ENCODE results near the gene RHOD. TPM values are rescaled to one million over a fixed set of nuclear protein-coding genes. Genes with fewer than 3 reads are reported as not detected.

The RHOD gene
- total RNA-seq, 6 donors from 2014 or later: 14.5 to 37.7 (median 18.1) TPM

GRCh38 chr11:67022961-67023956, 33.4 kb upstream of the RHOD start, which contains the start of gene SYT12:
TSS of gene SYT12 (plus strand) at chr11:67023134. CDS start at chr11:67030145, 7,011 bp downstream.
- Histone ChIP-seq H3K36me3 (no peaks in the 10 kb centered on the region), H3K9me3 (no peaks in the 10 kb centered on the region), H3K27ac (no peak within 1 kb of the TSS), H3K27me3 (peaks cover 0 to 20% (median 11%) of the 10 kb centered on the region in 4 donors), H3K4me1 (peaks cover 12 to 19% (median 19%) of the 10 kb centered on the region in 4 donors), H3K4me3 (peak within 1 kb of the TSS in 3 of 4 donors; percentile 38 to 43 (median 41))
- 4 to 9% methylated on average over 23 to 52 of the region's 118 CpGs for WGBS, 2 donors
- DNase-seq (peak in 1 of 2 donors; percentile 83), ATAC-seq (ENCODE audit: low FRiP score in 2 of 2) (peak in 1 of 2 donors; percentile 15)
- TF ChIP-seq CTCF (IDR thresholded peaks at IDR 0.05) (no peak), POLR2A (IDR thresholded peaks at IDR 0.05) (no peak), POLR2AphosphoS5 (IDR thresholded peaks at IDR 0.05) (no peak), EP300 (IDR thresholded peaks at IDR 0.05) (no peak)

DNA sequence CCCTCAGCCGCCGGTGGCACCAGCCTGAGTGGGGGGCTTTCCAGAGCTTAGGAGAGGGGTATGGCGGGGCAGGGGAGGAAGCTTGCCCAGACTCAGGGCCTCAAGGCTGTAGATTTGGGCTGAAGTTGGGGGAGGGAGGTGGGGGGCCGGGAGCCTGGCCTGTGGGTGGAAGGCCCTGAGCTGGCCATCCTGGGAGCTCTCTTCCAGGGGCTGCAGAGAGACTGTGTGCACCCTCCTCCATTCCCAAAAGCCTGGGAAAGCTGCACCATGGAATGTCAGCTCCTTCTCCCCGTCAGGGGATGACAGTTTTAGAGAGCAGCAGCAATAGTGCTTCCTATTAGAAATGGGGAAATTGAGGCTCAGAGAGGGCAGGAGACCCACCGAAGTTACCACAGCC, 32.7 kb upstream of the RHOD start:
- Histone ChIP-seq H3K4me3 (peak overlapping the region in 3 of 4 donors; percentile 38 to 43 (median 41)), H3K27me3 (peaks cover 0 to 20% (median 11%) of the 10 kb centered on the region in 4 donors), H3K27ac (no peak overlapping the region), H3K4me1 (peaks cover 12 to 19% (median 19%) of the 10 kb centered on the region in 4 donors), H3K9me3 (no peaks in the 10 kb centered on the region), H3K36me3 (no peaks in the 10 kb centered on the region)
- WGBS, 2 donors: 26 to 35% methylated on average over 3 to 4 of the region's 6 CpGs
- DNase-seq: no peak
- TF ChIP-seq POLR2AphosphoS5 (IDR thresholded peaks at IDR 0.05) (no peak), CTCF (IDR thresholded peaks at IDR 0.05) (no peak), EP300 (IDR thresholded peaks at IDR 0.05) (no peak), POLR2A (IDR thresholded peaks at IDR 0.05) (no peak)
- ATAC-seq (ENCODE audit: low FRiP score in 2 of 2): no peak

DNA sequence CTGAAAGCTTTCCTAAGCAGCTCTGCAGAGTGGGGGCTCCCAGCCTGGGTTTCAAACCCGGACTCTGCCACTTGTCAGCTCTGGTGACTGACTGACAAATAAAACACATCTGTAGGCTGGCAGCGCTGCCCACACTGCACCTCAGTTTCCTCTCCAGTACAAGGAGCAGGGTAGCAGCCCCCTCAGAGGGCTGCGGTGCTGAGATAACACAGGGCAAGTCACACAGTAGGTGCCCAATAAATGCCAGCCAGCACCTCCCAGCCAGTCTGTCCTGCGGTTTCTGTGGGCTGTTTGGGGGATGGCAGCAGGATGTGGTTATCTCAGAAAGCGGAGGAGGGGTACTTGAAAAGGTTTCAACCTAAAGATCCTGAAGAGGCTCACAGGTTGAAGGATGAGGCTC, 32.2 kb upstream of the RHOD start:
- H3K4me1 ChIP-seq: peaks cover 12 to 19% (median 19%) of the 10 kb centered on the region in 4 donors
- no peaks in the 10 kb centered on the region for H3K9me3 ChIP-seq
- no peak overlapping the region for H3K27ac ChIP-seq
- no peak overlapping the region for H3K4me3 ChIP-seq
- no peak for ATAC-seq (ENCODE audit: low FRiP score in 2 of 2)
- H3K36me3 ChIP-seq: no peaks in the 10 kb centered on the region
- 54 to 63% methylated on average over 3 to 5 of the region's 5 CpGs for WGBS, 2 donors
- TF ChIP-seq POLR2AphosphoS5 (IDR thresholded peaks at IDR 0.05) (no peak), POLR2A (IDR thresholded peaks at IDR 0.05) (no peak), EP300 (IDR thresholded peaks at IDR 0.05) (no peak), CTCF (IDR thresholded peaks at IDR 0.05) (no peak)
- peaks cover 0 to 20% (median 11%) of the 10 kb centered on the region in 4 donors for H3K27me3 ChIP-seq
- no peak for DNase-seq

GRCh38 chr11:67024966-67025365, 31.7 kb upstream of the RHOD start:
- DNase-seq (no peak), ATAC-seq (ENCODE audit: low FRiP score in 2 of 2) (no peak)
- no peak overlapping the region for H3K27ac ChIP-seq
- H3K36me3 ChIP-seq: no peaks in the 10 kb centered on the region
- peaks cover 0 to 20% (median 11%) of the 10 kb centered on the region in 4 donors for H3K27me3 ChIP-seq
- no peaks in the 10 kb centered on the region for H3K9me3 ChIP-seq
- H3K4me1 ChIP-seq: peaks cover 12 to 19% (median 19%) of the 10 kb centered on the region in 4 donors
- TF ChIP-seq POLR2A (IDR thresholded peaks at IDR 0.05): no peak
- WGBS, 2 donors: 76 to 80% methylated on average over 1 of the region's 1 CpG
- no peak overlapping the region for H3K4me3 ChIP-seq

- H3K4me3 ChIP-seq: no peak overlapping the region
- DNase-seq (no peak), ATAC-seq (ENCODE audit: low FRiP score in 2 of 2) (no peak)
- no peaks in the 10 kb centered on the region for H3K9me3 ChIP-seq
- no peaks in the 10 kb centered on the region for H3K36me3 ChIP-seq
- WGBS, 2 donors: 81 to 89% methylated on average over 8 of the region's 8 CpGs
- H3K27ac ChIP-seq: no peak overlapping the region
- H3K4me1 ChIP-seq: peaks cover 12 to 19% (median 19%) of the 10 kb centered on the region in 4 donors
- TF ChIP-seq POLR2A (IDR thresholded peaks at IDR 0.05): no peak
- TF ChIP-seq EP300 (IDR thresholded peaks at IDR 0.05): no peak
- no peak for TF ChIP-seq POLR2AphosphoS5 (IDR thresholded peaks at IDR 0.05)
- no peak for TF ChIP-seq CTCF (IDR thresholded peaks at IDR 0.05)
- peaks cover 0 to 20% (median 11%) of the 10 kb centered on the region in 4 donors for H3K27me3 ChIP-seq
Measured at GRCh38 chr11:67025750-67026149, 30.9 kb upstream of the RHOD start.
